ENCODE data around the gene AMD1.

AMD1 gene

GRCh38 chr6:110939429-110940200 lies 65.0 kb downstream of the AMD1 start:
- DNase-seq: no peak

DNA sequence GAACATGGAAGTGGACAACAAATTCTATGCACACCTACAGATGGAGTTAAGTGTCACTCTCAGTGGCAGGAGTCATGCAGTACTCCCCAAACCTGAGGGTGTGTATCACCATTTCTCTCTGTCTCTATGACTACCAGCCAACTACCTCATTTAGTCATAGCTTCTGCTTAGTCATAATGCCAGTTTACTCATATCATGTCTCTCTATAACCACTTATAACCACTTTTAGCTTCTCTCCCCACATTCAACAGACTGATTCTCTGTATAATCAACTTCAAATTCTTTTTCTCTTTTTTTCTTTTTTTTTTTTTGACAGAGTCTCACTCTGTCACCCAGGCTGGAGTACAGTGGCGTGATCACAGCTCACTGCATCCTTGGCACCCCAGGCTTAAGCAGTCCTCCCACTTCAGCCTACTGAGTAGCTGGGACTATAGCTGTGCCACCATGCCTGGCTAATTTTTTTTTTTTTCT lies 70.1 kb downstream of the AMD1 start:
- DNase-seq: no peak

Measured in left hindlimb (tissue), 1 donor.